IMR-90 (cell line): Measurements from ENCODE around the gene INF2. TPM values are rescaled to one million over a fixed set of nuclear protein-coding genes. Genes with fewer than 3 reads are reported as not detected.
A peak's percentile ranks its signal among the peaks of the same experiment; 100 is the strongest.

Source experiments
- MXI1 ChIP-seq: IDR thresholded peaks from 2 replicates; pipeline ENCODE4 v1.6.1; 2012; ENCODE audit warnings: low read depth, mild to moderate bottlenecking, low read length, moderate library complexity, borderline replicate concordance
- SMC3 ChIP-seq: fragments of 150-350 bp; IDR thresholded peaks from 2 replicates; pipeline ENCODE4 v1.6.1; 2016; ENCODE audit warnings: low read depth, mild to moderate bottlenecking, antibody characterized with exemption, low read length, moderate library complexity
- USF2 ChIP-seq: fragments of 150-350 bp; IDR thresholded peaks from 2 replicates; pipeline ENCODE4 v1.6.1; 2017; ENCODE audit warnings: mild to moderate bottlenecking, antibody characterized with exemption, low read length, low read depth
- polyA plus RNA-seq, 3 experiments: library from polyadenylated mRNA; depleted of rRNA; stranded (reverse); fragments of >200 nt; gene quantifications; 2 replicates each; pipeline ENCODE4 v1.2.3, GENCODE V29; 2012; ENCODE audit warnings: low replicate concordance in 1 of 3
- total RNA-seq: library from RNA; depleted of rRNA; stranded (reverse); fragments of >200 nt; gene quantifications from 2 replicates; pipeline ENCODE4 v1.2.3, GENCODE V29; 2012

Gene INF2
- total and polyA plus RNA-seq, 2 of the 4 experiments (the other 2 are of a cell fraction) = 16.8 to 62.1 TPM

GRCh38 chr14:104650057-104650980 is 39.1 kb upstream of the INF2 start (continued):
- TF ChIP-seq USF2 = no peak
- peak; percentile 87 for TF ChIP-seq SMC3
- no peak for TF ChIP-seq MXI1
